HG03139 (cell line): Measurements from ENCODE around the gene NLRP1.

ENCODE experiments used
- ATAC-seq: cut with Tn5 transposase; IDR thresholded peaks from one replicate; pipeline ENCODE4 v1.9.1; 2021; ENCODE audit not compliant: unreplicated experiment

Gene NLRP1

DNA sequence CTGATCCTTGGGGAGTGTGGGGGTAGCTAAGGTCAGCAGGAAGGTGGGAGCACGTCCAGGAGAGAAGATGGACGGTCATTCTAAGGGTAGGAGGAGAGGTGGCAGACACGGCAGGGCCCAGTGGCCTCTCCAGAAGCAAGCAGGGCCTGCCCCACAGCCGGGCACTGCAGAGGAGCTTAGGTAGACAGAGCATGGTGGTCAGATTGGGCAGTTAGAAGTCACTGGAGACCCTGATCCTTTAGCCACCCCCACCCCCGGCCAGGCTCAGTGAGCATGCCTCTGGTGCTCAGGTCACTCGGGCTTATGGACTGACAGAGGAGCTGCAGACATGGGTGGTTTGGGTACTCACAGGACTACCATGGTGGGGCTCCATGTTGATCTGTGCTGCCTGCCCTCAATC lies 26.3 kb downstream of the NLRP1 start:
- ATAC-seq: no peak

DNA sequence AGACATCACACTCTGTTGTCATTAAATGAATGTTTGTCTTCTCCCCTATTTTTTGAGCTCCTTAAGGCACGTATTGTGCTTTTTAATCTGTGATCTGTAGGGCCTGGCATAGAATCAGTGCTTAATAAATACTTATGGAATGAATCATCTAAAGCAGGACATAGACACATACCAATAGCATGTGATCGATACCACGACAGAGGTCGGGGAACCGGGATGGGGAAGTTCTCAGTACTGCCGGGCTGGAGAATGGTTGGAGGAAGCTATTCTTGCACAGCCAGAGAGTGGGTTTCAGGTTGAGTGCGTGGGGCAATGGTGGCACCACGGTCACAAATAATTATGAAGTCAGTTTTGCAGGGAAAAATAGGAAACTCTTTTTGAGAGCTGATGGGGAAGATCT lies 26.8 kb downstream of the NLRP1 start:
- no peak for ATAC-seq

DNA sequence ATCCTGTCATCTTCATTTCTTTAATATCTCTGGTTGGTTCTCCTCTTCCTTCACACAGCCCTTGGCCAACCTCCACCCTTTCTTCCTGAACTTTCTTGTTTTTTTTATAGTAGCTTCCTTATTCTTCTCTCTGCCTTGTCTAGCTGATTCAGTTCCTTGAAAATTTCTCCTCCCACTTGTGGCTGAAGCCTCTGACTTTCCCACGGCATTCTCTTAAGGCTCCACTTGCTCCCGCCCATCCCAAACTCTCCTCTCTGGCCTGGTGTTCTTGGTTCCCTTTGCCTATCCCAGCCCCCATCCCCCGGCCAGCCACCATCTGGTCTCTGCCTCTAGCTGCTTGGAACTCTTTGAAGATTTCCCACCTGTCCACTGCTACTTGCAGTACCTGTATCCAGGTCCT lies 29.1 kb downstream of the NLRP1 start:
- ATAC-seq: no peak

- no peak for ATAC-seq
These were observed 30.8 kb downstream of the NLRP1 start for GRCh38 chr17:5553479-5553878.

DNA sequence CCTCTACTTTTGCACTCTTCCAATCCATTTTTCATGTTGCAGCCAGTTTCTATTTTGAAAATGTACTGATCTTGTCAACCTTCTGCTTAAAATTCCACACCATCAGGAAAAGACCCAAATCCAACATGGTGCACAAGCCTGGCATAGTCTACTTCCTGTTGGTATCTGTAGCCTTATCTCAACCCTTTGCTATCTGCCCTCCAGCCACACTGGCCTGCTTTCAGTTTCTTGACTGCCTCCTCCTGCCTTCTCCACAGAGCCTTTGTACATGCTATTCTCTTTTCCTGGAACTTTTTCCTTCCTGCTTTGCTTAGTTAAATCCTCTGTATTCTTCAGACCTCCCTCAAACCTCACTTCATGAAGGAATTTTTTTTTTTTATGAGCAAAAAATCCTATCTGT lies 31.5 kb downstream of the NLRP1 start:
- ATAC-seq: no peak

DNA sequence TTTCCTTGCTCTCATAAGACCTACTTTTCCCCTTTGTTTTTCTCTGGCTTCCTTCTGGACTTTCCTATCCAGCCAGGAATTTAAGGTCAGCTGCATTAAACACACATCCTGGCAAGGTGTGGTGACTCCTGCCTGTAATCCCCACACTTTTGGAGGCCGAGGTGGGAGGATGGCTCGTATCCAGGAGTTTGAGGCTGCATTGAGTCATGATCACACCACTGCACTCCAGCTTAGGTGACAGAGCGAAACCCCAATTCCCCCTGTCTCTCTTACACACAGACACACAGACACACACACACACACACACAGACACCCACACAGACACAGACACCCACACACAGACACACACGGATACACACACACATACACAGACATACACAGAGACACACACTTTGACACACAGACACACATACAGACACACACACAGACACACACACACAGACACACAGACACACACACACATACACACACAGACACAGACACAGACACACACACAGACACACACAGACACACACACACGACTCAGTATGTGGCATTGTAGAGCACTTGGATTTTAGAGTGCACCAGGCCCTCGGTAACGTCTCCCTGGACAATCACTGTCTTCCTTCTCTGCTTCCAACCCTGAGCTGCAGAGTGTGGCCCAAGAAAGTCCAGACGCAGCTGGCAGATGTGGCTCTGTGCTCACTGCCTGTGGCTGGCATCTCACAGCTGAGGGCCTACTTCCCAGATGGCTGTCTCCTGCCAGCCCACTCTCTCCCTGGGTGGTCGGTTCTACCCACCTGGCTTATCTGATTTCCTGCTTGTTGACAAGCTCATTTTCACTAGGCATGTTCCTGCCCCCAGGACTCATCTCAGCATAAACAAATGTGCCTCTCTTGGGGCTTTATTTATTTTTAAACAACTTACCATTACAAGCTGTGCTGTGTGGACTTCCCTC lies 39.0 kb downstream of the NLRP1 start:
- no peak for ATAC-seq

DNA sequence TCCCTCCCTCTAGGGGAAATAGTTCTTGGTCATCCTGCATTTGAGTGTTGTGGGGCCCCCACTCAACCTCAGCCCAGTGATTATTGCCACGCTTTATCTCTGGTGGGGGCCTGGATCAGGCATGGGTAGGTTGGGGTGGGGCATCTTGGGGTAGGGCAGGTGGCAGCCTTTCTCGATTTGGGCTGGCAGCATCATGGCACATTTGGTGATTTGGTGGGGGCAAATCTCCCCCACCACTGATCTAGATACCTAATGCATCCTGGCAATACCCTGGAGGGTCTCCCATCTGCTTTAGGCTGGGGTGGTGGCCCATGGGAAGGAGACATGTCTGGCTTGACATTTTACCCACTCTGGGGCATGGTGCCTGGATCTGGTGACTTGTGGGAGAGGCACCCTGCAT lies 40.2 kb downstream of the NLRP1 start:
- no peak for ATAC-seq

DNA sequence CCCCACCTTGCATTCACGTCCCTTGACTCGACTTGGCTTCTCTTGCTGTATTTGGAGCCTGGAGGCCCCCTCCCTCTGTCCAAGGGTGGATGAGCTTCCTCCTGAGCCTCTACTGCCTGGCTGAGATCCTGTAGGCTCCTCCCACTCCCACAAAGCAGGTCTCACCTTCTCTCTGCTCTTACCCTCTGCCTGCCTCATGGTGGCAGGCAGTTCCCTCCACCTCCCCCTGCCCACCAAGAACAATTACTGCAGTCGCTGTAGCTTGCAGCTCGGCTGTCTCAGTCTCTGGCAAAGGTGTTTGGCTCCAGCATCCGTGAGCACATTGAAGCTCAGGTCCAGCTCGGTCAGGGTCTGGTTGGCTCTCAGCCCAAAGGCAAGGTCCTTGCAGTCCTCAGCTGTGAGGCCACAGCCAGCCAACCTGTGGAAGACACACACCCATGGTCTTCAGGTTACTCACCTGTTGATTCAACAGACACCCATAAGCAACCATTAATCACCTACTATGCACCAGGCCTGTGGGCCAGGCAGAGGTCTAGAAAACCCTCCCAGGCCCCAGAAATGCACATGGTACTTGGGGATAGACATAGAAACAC lies 42.6 kb downstream of the NLRP1 start:
- ATAC-seq: no peak

DNA sequence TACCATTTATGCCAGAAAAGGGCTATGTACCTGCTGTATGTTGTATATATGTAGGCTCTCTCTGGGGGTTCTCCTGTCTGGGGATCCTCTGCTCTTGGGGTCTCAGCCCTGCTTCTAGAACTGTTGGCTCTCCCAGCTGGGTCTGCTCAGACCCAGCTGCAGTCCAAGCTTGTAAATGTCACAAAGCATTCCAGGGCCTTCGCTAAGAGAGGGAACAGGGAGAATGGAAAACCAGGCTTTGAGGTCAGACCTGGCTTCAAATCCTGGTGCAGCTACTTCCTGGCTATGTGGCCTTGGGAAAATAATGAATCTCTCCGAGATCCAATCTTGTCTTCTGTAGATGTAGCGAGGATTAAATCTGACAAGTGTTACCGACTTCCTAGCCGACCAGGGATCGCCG lies 44.0 kb downstream of the NLRP1 start:
- ATAC-seq: no peak

DNA sequence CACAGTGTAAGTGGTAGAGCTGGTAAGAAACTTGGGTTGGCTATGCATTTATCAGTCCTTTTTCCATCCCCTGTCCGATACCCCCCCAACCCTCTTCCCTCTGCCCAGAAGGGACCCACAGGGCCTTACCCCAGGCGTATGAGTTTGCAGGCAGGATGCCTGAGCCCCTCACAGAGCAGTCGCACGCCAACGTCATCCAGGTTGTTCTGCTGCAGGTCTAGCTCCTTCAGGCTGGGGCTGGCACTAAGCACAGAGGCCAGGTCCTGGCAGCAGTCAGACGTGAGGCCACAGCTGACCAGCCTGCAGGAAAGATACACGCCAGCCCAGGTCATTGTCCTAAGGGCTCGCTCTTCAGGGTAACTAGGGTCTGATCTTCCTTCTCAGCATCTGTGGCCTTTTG lies 45.0 kb downstream of the NLRP1 start:
- no peak for ATAC-seq

DNA sequence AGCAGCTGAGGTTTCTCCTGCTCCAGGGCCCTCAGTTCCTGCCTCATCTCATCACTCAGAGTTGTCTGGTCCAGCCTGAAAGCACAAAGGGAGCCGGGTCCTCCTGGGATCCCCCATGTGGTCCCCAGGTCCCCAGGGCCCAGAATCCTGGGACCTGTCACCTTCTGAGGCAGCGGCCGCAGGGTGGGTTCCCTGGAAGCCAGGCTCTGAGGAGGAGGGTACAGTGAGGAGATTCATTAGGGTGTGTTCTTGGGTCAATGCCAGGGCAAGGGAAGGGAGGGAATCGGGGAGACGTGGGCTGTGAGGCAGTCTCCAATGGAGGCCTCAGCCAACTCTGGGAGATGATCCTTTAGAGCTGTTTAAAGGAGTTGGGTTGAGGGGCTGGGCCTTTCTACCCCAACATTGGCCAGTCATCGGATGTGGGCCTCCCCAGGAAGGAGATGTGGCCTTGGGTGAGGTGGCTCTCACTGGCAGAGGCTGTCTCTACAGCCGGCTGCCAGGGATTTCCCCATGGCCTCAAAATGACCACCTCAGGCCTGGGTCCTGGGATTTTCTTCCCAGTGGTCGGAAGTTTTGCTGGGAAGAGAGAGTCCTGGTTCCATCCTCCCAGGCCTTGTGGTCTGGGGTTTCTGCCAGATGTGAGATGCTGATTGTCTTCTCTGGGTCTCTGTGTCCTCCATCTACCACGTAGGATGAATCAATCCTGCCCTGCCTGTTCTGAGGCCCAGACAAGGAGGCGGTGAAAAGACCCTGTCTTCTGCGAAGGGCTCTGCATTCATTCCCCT lies 47.3 kb downstream of the NLRP1 start:
- ATAC-seq: no peak

- no peak for ATAC-seq
These were observed 48.9 kb downstream of the NLRP1 start for GRCh38 chr17:5535436-5535835.

DNA sequence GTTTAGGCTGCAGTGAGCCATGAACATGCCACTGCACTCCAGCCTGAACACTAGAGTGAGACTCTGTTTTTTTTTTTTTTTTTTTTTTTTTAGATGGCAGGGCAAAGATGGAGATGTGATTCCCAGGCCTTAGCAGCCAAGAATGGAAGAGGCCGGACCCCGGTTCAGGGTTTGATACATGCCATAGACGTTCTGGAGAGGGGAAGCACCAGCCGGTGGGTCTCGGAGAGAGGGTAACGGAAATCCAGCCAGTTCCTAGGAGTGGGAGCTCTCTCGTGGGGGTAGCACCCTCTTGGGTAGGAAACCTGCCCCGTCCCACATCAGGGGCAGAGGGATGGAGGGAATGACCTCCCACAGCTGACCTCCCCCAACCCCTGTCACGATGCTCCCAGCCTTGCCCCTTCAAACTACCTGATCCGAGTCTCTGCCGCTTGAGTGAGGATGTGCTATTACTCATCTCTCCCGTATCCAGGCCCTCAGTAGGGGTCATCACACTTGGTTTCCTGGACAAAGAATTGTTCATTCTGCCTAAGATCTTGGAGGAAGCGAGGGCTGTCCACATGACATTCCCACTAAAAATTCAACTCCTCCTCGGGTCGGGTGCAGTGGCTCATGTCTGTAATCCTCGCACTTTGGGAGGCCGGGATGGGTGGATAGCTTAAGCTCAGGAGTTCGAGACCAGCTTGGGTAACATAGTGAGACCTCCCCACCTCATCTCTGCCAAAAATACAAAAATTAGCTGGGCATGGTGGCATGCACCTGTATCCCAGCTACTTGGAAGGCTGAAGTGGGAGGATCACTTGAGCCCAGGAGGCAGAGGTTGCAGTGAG lies 50.6 kb downstream of the NLRP1 start:
- no peak for ATAC-seq

DNA sequence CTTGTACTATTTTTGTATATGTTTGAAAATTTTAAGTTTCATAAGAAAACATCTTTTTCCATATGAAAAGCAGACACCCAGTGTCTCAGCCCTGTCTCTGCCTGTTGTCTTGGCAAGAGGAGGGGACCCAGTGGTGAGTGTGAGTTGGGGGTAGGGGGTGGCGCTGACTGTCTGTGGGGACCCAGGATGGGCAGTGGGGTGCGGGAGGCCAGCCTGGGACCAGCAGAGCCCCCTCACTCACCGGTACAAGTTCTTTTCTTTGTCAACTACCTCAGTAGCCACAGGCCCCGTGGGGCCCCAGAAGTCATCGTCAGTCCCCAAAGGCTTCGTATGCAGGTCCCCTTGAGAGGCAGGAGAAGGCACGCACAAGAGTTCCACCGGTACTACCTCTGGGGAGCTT lies 51.7 kb downstream of the NLRP1 start:
- no peak for ATAC-seq

GRCh38 chr17:5531085-5531418 lies 53.3 kb downstream of the NLRP1 start:
- ATAC-seq: no peak

DNA sequence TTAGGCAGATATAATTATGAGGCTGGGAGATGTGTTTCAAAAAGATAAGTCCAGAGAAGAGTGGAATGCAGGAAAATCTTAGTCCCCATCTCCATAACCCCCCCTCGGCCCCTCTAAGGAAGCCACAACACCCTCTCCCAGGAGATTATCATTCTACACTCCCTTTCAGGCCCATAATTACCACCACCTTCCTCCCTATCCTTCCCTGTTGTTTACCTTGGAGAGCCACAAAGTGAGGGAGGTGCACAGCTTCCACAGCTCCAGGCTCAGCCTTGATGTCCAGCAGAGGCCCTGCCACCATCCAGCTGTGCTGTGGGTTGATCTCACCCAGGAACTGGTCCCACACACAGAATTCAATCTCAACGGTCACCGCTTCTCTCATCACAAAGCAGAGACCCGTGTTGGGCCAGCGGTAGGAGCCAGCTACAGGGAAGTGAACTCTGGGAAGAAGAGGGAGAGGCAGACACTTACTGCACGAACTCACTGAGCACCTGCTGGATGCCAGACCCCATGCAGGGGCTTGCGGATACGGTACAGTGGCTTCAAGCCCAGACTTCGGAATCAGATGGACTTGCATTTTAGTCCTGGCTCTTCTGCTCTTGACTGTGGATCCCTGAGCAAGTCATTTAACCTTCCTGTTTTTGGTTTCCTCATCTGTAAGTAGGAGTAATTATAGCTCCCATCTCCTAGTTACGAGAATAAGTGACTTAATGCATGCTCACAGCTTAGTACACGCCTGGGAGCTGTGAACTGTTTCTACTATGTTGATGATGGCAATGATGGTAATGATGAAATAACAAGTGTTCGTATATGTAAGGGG lies 53.8 kb downstream of the NLRP1 start:
- ATAC-seq: no peak

DNA sequence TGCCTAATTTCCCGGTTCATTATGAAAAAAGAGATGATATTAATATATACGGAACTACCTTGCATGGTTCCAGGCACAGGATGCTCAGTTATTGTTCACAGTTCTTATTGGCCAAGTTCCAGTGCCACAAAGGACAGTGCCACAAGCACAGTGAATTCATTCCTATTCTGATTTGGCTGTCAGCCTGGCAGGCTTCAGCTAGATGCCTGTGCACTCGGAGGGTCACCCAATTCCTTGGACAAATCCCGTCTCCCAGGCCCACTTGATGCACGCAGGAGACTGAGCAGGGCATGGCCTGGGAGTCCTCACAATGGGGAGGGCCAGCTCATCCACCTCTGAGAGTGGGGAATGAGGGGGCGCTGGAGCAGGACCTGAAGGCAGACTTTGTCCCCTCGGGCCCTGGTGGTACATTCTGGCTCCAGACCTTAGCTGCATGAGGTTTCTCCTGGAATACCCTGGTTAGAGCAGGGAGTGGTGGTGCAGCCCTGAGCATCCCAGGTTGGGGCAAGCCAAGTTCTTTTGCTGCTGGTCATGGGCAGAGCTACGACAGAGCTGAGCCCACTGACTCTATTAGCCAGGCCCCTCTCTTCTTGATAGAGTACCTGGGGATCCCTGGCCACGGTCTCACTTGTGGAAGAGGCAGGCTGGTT lies 56.6 kb downstream of the NLRP1 start:
- ATAC-seq: no peak

DNA sequence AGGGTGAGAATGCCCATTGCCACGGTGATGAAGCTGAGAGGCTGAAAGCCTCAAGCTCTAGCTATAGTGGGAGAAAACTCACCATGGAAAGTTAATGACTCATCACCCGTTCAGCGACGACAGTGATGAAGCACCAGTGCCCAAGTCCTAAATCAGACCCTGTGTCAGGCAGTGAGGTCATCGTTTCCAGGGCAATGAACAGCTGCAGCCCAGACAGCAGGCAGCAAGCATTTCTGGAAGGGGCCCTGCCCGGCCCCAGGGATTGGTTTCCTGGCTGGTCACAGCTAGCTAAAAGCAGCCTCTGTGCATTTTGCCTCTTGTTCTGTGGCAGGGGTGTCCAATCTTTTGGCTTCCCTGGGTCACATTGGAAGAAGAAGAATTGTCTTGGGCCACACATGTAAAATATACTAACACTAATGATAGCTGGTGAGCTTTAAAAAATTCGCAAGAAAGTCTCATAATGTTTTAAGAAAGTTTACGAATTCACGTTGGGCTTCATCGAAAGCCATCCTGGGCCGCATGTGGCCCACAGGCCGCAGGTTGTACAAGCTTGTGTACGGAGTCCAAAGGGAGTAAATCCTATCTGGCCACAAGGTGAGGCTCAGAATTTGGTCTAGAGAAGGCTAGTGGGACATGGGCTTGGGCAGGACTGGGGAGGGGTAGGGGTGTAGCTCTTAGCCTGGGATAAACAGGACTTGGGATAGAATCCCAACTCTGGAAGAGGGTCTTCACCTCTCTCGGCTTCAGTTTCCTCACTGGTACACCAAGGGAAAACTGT lies 57.3 kb downstream of the NLRP1 start:
- no peak for ATAC-seq

- no peak for ATAC-seq
These were observed 61.1 kb downstream of the NLRP1 start for GRCh38 chr17:5523249-5523648.
